Mammary epithelial cell (primary cell): ENCODE data around the gene GALNT7.

Experiments used
- EZH2 ChIP-seq: IDR thresholded peaks from 2 replicates; pipeline ENCODE4 v1.6.1; 2012; ENCODE audit warnings: low read length, inconsistent platforms, borderline replicate concordance
- TF ChIP-seq, protein P1 (sequence below), 2 donors: IDR thresholded peaks in 1 of 2; conservative IDR thresholded peaks in 1 of 2; 2 replicates each; pipeline ENCODE4 v1.5.1; 2011 to 2012; ENCODE audit warnings: inconsistent platforms in 2 of 2, low read length in 2 of 2, mild to moderate bottlenecking in 2 of 2, control low read depth in 1 of 2, low read depth in 1 of 2; ENCODE audit not compliant: insufficient read depth in 1 of 2; ENCODE audit errors: extremely low read depth in 1 of 2

DNA sequence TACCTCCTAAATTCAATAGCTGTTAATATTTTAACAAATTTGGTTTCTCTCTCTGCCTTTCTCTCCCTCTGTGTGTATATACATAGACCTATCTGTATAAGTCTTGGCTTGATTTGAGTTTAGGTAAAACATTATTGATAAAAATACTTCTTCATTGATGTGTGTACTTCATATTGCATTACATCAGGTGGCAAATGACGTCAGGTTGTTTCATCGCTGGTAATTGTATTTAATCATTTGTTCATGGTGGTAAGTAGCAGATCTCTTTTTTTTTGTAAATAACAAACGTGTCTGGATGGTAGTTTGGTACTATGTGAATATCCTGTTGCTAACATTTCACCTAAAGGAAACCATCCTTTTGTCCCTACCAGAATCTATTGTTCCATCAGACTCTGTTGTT lies 55.1 kb downstream of the GALNT7 start:
- TF ChIP-seq, protein P1, sequence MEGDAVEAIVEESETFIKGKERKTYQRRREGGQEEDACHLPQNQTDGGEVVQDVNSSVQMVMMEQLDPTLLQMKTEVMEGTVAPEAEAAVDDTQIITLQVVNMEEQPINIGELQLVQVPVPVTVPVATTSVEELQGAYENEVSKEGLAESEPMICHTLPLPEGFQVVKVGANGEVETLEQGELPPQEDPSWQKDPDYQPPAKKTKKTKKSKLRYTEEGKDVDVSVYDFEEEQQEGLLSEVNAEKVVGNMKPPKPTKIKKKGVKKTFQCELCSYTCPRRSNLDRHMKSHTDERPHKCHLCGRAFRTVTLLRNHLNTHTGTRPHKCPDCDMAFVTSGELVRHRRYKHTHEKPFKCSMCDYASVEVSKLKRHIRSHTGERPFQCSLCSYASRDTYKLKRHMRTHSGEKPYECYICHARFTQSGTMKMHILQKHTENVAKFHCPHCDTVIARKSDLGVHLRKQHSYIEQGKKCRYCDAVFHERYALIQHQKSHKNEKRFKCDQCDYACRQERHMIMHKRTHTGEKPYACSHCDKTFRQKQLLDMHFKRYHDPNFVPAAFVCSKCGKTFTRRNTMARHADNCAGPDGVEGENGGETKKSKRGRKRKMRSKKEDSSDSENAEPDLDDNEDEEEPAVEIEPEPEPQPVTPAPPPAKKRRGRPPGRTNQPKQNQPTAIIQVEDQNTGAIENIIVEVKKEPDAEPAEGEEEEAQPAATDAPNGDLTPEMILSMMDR (conservative IDR thresholded peaks at IDR 0.05 in 1 of 2, IDR thresholded peaks at IDR 0.05 in 1 of 2; ENCODE audit: extremely low read depth in 1 of 2, insufficient read depth in 1 of 2, low read depth in 1 of 2, low read length in 2 of 2): no peak
- TF ChIP-seq EZH2: no peak
